Ovary (tissue), 10 donors: ENCODE data around the gene PTPRS. TPM values are rescaled to one million over a fixed set of nuclear protein-coding genes. Genes with fewer than 3 reads are reported as not detected.
"Not testable (repeated sequence)": the region's sequence is repeated elsewhere in the genome, so short reads cannot be mapped to it uniquely, and the experiment has no call there.

ENCODE experiments used
- DNase-seq, 5 donors: peaks; one replicate each; pipeline ENCODE4 v3.0.0-alpha.2; 2019 to 2020
- H3K27ac ChIP-seq, 2 donors: fragments of 200-600 bp; one replicate each; pipeline versions ENCODE4 v1.5.1 to v1.8.0; 2019 to 2022
- H3K27me3 ChIP-seq: fragments of 200-600 bp; one replicate; pipeline ENCODE4 v1.8.0; 2022
- H3K36me3 ChIP-seq: fragments of 200-600 bp; sonication (generic); one replicate; pipeline ENCODE4 v1.5.1; 2019
- H3K4me1 ChIP-seq: one replicate; pipeline ENCODE4 v1.8.1; 2013; ENCODE audit warnings: mild to moderate bottlenecking, moderate library complexity; ENCODE audit not compliant: insufficient read depth
- H3K4me3 ChIP-seq: fragments of 200-600 bp; sonication (generic); one replicate; pipeline ENCODE4 v1.5.1; 2017
- H3K9me3 ChIP-seq, 2 donors: fragments of 200-600 bp in 1 of 2; sonication (generic) in 1 of 2; one replicate each; pipeline versions ENCODE4 v1.5.1 to v1.8.1; 2013 to 2019; ENCODE audit warnings: mild to moderate bottlenecking in 1 of 2, moderate library complexity in 1 of 2
- CTCF ChIP-seq, 3 donors: fragments of 450-650 bp in 2 of 3; fragments of 200-600 bp in 1 of 3; IDR thresholded peaks; one replicate each; pipeline versions ENCODE4 v1.5.1 to v1.8.0; 2016 to 2022; ENCODE audit warnings: antibody characterized with exemption in 3 of 3, mild to moderate bottlenecking in 1 of 3
- EP300 ChIP-seq: sonication (generic); formaldehyde crosslinking; IDR thresholded peaks from one replicate; pipeline ENCODE4 v1.6.1; 2017; ENCODE audit warnings: antibody characterized with exemption
- POLR2A ChIP-seq: fragments of 450-650 bp; IDR thresholded peaks from one replicate; pipeline ENCODE4 v1.6.1; 2017; ENCODE audit warnings: antibody characterized with exemption, mild to moderate bottlenecking, moderate library complexity
- WGBS, 3 donors: extraction: QIAGEN DNeasy Blood & Tissue Kit in 1 of 3; methylation state at CpG; one replicate each; pipeline versions ENCODE4 v1.1.5 to v1.1.7; 2013 to 2017; 5-methylcytosine and 5-hydroxymethylcytosine counted together
- intact Hi-C, 4 donors: fragments of 100-400 bp; cut with DNase I; formaldehyde crosslinking; loops; one replicate each; pipeline versions ENCODE4 v1.11.0 to v1.15.1; 2022 to 2023
- long read RNA-seq, 3 donors: library from polyadenylated mRNA in 2 of 3; unstranded in 2 of 3; transcript quantifications; one replicate each; pipeline ENCODE4 v2.0.0 and lab custom pipeline, GENCODE V29; 2021 to 2026
- polyA plus RNA-seq, 2 donors: library from polyadenylated mRNA; stranded (reverse); fragments of 200-250 nt in 1 of 2; fragments of 350-450 nt in 1 of 2; fragmentation: Illumina TruSeq in 1 of 2; extraction: RNeasy Lipid Tissue Mini Kit (QIAGEN cat#74804) in 1 of 2; gene quantifications; one replicate each; pipeline ENCODE4 v1.2.3, GENCODE V29; 2013 to 2014
- total RNA-seq, 7 donors: library from RNA; depleted of rRNA in 2 of 7; stranded (reverse); fragments of >200 nt in 2 of 7; fragmentation: NEBNext Ultra II Directional in 3 of 7; extraction: Animal tissue kit (Norgen Biotek cat#: 25700) in 3 of 7; gene quantifications; one replicate each; pipeline versions ENCODE4 v1.1.0 to v1.2.4, GENCODE V29; 2016 to 2023
- donor health status: DM: no; HTN: no; CAD: no; lungs with moderate emphysema.
- donor health status: DM: no; HTN: no; CAD: no.
- donor health status: Bipolar disorder and iron deficiency.
- donor health status: DM: yes; HTN: yes; CAD: no.
- donor health status: DM: no; HTN: no; CAD: no.
- donor health status: DM: yes; HTN: yes; CAD: no.

The PTPRS gene
- total RNA-seq, result 100 to 1,000 TPM; 137 to 196 (median 170) TPM
- 10 to 100 TPM; 12.3 to 37.4 TPM for polyA plus RNA-seq
- long read RNA-seq, donor 1, partial matches to known transcripts, result 21 of 33 reads
- long read RNA-seq, donor 1, other reads (novel, unspliced or antisense), result 12 of 33 reads
- long read RNA-seq, donor 2, result 0 reads
- long read RNA-seq, donor 3, partial matches to known transcripts, result 30 of 65 reads
- long read RNA-seq, donor 3, other reads (novel, unspliced or antisense), result 34 of 65 reads

- Histone ChIP-seq H3K4me3 (peak within 1 kb of the TSS; percentile 42), H3K9me3 (no peaks in the 10 kb centered on the region), H3K36me3 (no peaks in the 10 kb centered on the region), H3K27ac (no peak within 1 kb of the TSS), H3K27me3 (no peaks in the 10 kb centered on the region), H3K4me1 (no peaks in the 10 kb centered on the region)
- intact Hi-C loops, result no loop called here
- peak; percentile 69 to 89 (median 86) for DNase-seq
- TF ChIP-seq POLR2A, result no peak
- no peak for TF ChIP-seq CTCF (IDR thresholded peaks at IDR 0.05)
- TF ChIP-seq EP300, result no peak
- WGBS, 3 donors, result 3 to 6% (median 4%) methylated on average over 45 to 81 of the region's 81 CpGs
Measured at GRCh38 chr19:5340637-5341447, at the start of gene PTPRS. Gene PTPRS, minus strand, starts transcription at chr19:5340812. Its CDS starts 54,672 bp downstream, at chr19:5286140.

GRCh38 chr19:5389353-5389752, 48.7 kb upstream of the PTPRS start:
- intact Hi-C loops, result no loop called here
- H3K9me3 ChIP-seq, result no peaks in the 10 kb centered on the region
- WGBS, 3 donors, result 75 to 85% (median 80%) methylated on average over 6 of the region's 6 CpGs
- no peaks in the 10 kb centered on the region for H3K27me3 ChIP-seq
- no peak overlapping the region for H3K27ac ChIP-seq
- TF ChIP-seq CTCF (IDR thresholded peaks at IDR 0.05) (no peak), EP300 (no peak), POLR2A (no peak)
- DNase-seq, result no peak
- no peaks in the 10 kb centered on the region for H3K36me3 ChIP-seq
- H3K4me3 ChIP-seq, result no peak overlapping the region
- no peaks in the 10 kb centered on the region for H3K4me1 ChIP-seq

GRCh38 chr19:5387472-5387871, 46.9 kb upstream of the PTPRS start:
- TF ChIP-seq CTCF (IDR thresholded peaks at IDR 0.05) (no peak), EP300 (no peak), POLR2A (no peak)
- 87 to 97% (median 88%) methylated on average over 1 of the region's 1 CpG for WGBS, 3 donors
- no peak for DNase-seq

GRCh38 chr19:5386841-5387240, 46.2 kb upstream of the PTPRS start:
- no peaks in the 10 kb centered on the region for H3K36me3 ChIP-seq
- H3K27me3 ChIP-seq, result no peaks in the 10 kb centered on the region
- no peak for DNase-seq
- intact Hi-C loops, result no loop called here
- H3K4me1 ChIP-seq, result no peaks in the 10 kb centered on the region
- WGBS, 3 donors, result 81 to 86% (median 84%) methylated on average over 16 of the region's 16 CpGs
- TF ChIP-seq POLR2A (no peak), CTCF (IDR thresholded peaks at IDR 0.05) (no peak), EP300 (no peak)
- no peak overlapping the region for H3K27ac ChIP-seq
- H3K9me3 ChIP-seq, result no peaks in the 10 kb centered on the region
- H3K4me3 ChIP-seq, result no peak overlapping the region

More at GRCh38 chr19:5387472-5387871, 46.9 kb upstream of the PTPRS start:
- Histone ChIP-seq H3K27ac (no peak overlapping the region), H3K9me3 (no peaks in the 10 kb centered on the region), H3K4me3 (no peak overlapping the region), H3K4me1 (no peaks in the 10 kb centered on the region), H3K27me3 (no peaks in the 10 kb centered on the region), H3K36me3 (no peaks in the 10 kb centered on the region)
- intact Hi-C loops, result no loop called here

GRCh38 chr19:5381197-5381596, 40.6 kb upstream of the PTPRS start:
- H3K4me3 ChIP-seq, H3K36me3 ChIP-seq, H3K9me3 ChIP-seq, H3K27me3 ChIP-seq, intact Hi-C loops, H3K4me1 ChIP-seq, DNase-seq, H3K27ac ChIP-seq: not testable (repeated sequence)
- WGBS, 3 donors, result 93 to 96% (median 95%) methylated on average over 6 of the region's 6 CpGs
